Erythroblast (primary cell): Measurements from ENCODE around the gene LTBP1.

Experiments used
- GATA1 ChIP-seq: IDR thresholded peaks from 2 replicates; pipeline ENCODE4 v1.6.1; 2011; ENCODE audit warnings: low read depth, mild to moderate bottlenecking, control low read depth, low read length, moderate library complexity
- POLR2A ChIP-seq: IDR thresholded peaks from 2 replicates; pipeline ENCODE4 v1.6.1; 2011; ENCODE audit warnings: mild to moderate bottlenecking, low read length

- TF ChIP-seq POLR2A (no peak), GATA1 (no peak)
Observed at GRCh38 chr2:33177627-33178026, 230.9 kb downstream of the LTBP1 start.
